T-helper 22 cell (primary cell): Measurements from ENCODE around the gene OCIAD1.
"Not testable (repeated sequence)": the region's sequence is repeated elsewhere in the genome, so short reads cannot be mapped to it uniquely, and the experiment has no call there.

ENCODE experiments used
- DNase-seq: peaks from one replicate; pipeline ENCODE4 v3.0.0-alpha.2; 2020; ENCODE audit warnings: low read depth

The OCIAD1 gene

GRCh38 chr4:48816971-48817370, 13.9 kb upstream of the OCIAD1 start:
- no peak for DNase-seq

GRCh38 chr4:48821431-48821830, 9.5 kb upstream of the OCIAD1 start:
- not testable (repeated sequence) for DNase-seq

DNA sequence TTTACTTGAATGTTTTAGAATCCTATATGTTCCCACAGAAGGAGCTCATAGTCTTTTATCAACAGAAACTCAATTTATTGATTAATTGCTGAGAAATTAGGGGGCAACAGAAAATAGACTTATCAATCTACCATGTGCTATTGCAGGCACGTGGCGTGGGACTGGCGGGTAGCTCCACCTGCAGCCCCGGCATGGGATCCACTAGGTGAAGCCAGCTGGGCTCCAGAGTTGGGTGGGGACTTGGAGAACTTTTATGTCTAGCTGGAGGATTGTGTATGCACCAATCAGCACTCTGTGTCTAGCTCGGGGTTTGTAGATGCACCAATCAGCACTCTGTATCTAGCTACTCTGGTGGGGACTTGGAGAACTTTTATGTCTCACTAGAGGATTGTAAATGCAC, 3.3 kb upstream of the OCIAD1 start:
- no peak for DNase-seq

- DNase-seq = no peak
These were observed 693 bp downstream of the OCIAD1 start for GRCh38 chr4:48831532-48832030.

GRCh38 chr4:48832571-48832970, 1.7 kb downstream of the OCIAD1 start:
- no peak for DNase-seq

DNA sequence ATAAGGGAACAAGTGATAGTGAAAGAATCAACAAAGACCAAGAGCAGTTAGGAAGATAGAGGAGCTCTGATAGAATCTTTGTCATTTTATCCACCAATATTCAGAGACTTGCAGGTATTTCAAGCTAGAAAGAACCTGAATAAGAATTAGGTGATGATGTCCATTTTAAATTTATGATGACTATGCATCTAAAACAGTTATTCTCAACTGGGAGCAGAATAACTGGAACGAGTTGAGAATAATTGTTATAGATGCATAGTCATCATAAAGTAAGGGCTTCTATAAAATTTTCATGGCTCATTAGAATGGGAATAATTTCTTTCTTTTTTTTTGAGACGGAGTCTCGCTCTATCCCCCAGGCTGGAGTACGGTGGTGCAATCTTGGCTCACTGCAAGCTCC, 5.8 kb downstream of the OCIAD1 start:
- DNase-seq = no peak

- DNase-seq = no peak
These were observed 10.3 kb downstream of the OCIAD1 start for GRCh38 chr4:48841045-48841827.

DNA sequence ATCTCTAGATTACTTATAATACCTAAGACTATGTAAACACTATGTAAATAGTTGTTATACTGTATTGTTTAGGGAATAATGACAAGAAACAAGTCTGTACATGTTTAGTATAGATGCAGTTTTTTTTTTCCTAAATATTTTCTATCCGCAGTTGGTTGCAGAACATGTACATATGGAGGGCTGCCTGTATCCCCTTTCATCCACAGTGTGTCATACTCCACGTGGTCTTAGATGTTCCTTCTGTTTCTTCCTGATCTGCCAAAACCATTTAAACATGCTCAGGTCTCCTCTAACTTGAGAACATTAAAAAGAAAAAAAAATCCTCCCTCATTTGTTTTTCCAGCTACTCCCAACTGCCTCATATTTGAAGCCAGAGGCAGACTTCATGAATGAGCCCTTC, 14.0 kb downstream of the OCIAD1 start:
- DNase-seq = no peak

DNA sequence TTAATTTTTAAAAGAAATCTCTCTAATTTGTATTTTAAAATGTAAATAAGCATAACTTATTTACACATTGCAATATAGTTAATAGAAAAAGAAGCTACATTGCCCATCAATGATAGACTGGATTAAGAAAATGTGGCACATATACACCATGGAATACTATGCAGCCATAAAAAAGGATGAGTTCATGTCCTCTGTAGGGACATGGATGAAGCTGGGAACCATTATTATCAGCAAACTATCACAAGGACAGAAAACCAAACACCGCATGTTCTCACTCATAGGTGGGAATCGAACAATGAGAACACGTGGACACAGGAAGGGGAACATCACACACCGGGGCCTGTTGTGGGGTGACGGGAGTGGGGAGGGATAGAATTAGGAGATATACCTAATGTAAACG, 17.9 kb downstream of the OCIAD1 start:
- not testable (repeated sequence) for DNase-seq

- DNase-seq = no peak
These were observed 20.8 kb downstream of the OCIAD1 start for GRCh38 chr4:48851651-48852050.

DNA sequence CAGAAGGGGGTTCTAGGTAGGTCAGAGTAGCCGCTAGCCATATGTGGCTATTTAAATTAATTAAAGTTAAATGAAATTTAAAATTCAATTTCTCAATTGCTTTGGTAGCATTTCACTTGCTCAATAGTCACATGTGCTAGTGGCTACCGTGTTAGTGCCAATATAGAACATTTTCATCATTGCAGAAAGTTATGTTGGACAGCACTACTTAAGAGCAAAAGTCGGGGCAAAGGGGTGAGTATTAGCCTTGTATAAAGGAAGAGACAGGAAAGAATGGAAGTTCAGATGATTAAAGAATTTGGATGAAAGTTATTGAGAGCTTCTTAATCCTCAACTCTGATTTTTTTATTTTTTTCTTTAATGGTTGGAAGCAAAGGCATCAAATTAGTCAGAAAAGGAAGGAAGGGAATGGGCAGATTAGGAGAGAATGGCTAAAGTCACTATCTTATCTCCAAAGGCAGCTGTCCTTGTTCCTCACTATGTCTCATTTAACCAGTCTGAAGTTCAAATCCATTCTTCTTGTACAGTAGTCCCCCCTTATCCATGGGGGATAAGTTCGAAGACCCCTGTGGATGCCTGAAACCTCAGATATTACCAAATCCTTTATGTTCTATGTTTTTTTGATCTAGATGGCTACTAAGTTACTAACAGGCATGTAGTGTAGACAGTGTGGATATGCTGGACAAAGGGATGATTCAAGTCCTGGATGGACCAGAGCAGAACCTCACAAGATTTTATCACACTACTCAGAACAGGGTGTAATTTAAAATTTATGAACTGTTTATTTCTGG, 22.9 kb downstream of the OCIAD1 start:
- no peak for DNase-seq

- DNase-seq = no peak
These were observed 23.5 kb downstream of the OCIAD1 start for GRCh38 chr4:48854395-48854683.

DNA sequence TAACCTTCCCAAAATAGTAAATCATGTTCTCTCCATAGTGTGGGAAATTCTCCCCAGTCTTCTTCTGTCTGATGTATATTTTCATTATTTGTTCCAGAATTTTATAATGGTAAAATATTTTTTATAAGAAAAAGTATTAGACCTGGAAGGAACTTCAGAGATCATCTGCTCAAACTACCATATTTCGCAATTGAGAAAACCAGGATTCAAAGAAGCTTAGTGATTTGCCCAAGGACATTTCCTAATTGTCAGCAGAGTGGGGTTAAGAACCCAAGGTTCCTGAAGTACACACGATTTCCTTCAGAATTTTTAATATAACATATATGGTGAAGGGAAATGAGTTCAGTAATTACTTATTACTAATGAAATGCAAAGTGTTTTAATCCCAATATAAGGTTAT, 24.1 kb downstream of the OCIAD1 start:
- DNase-seq = no peak

DNA sequence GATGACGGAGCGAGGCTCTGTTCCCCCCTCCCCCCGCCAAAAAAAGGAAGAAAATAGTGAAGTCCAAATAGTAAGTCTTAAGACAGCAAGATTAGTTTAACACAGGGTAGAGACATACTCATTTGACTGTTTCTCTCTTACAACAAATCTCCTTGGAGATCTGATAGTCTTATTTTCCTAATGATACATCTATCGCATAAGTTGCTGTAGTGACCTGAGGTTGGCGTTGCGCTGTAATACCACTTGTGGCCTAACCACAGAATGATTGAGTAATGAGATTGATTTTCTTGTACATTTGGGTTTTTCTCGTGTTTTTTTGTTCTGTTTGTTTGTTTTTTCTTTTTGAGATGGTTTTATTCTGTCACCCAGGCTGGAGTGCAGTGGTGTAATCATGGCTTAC, 27.2 kb downstream of the OCIAD1 start:
- no peak for DNase-seq

DNA sequence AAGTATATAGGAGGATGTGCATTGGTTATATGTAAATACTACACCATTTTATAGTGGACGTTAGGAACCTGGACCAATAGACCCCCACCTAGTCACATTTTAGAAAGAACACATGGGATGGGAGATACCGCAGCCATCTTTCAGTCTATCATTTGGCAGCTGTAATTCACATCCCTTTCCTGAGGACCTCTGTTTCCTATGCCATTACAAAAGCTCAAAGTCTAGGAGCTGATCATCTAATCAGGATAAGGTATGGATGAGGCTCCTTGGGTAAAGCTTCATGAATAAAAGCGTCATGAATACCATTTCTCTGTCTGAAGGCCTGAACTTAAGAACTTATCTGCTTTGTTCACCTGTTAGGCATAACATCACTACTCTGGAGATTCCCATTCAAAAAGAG, 31.1 kb downstream of the OCIAD1 start:
- DNase-seq = no peak

GRCh38 chr4:48862661-48863060, 31.8 kb downstream of the OCIAD1 start:
- DNase-seq = no peak

DNA sequence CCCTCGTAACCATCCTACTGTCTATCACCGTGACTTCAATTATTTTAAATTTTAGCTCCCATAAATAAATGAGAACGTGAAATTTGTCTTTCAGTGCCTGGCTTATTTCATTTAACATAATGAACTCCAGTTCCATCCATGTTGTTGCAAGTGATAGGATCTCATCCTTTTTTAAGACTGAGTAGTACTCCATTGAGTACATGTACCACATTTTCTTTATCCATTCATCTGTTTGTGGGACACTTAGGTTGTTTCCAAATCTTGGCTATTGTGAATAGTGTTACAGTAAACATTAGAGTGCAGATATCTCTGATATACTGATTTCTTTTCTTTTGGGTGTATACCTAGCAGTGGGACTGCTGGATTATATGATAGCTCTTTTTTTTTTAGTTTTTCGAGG, 32.8 kb downstream of the OCIAD1 start:
- DNase-seq = no peak

GRCh38 chr4:48864696-48865095, 33.8 kb downstream of the OCIAD1 start:
- DNase-seq = not testable (repeated sequence)

DNA sequence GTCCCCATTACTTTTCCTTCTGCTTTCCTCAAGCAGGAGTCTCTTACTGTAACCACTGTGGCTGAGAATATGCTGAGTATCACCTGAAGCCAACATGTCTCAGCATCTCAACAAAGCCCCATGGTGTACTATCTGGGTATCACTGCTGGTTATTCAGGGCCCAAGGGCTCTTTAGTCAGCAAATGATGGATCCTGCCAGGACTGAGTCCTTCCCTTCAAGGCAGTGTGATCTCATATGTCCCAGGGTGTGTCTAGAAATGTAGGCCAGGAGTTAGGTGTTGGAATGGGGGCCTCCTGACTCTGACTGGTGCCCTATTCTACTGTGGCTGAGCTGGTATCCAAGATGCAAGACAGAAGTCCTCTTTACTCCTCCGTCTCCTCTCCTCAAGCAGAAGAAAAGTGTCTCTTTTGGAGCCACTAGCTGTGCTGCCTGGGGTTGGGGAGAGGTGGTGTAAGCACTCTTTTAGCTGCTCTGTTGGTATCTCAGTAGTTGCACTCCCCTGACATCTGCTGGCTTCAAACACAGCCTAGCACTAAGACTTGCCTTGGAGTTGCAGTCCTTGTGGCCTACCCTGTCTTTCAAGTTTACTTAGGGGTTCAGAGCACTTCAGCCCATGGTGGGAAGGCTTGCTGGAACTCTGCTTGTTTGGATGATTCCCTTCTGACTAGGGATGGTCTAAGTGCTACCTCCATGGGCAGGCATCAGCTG, 47.1 kb downstream of the OCIAD1 start:
- DNase-seq = no peak

DNA sequence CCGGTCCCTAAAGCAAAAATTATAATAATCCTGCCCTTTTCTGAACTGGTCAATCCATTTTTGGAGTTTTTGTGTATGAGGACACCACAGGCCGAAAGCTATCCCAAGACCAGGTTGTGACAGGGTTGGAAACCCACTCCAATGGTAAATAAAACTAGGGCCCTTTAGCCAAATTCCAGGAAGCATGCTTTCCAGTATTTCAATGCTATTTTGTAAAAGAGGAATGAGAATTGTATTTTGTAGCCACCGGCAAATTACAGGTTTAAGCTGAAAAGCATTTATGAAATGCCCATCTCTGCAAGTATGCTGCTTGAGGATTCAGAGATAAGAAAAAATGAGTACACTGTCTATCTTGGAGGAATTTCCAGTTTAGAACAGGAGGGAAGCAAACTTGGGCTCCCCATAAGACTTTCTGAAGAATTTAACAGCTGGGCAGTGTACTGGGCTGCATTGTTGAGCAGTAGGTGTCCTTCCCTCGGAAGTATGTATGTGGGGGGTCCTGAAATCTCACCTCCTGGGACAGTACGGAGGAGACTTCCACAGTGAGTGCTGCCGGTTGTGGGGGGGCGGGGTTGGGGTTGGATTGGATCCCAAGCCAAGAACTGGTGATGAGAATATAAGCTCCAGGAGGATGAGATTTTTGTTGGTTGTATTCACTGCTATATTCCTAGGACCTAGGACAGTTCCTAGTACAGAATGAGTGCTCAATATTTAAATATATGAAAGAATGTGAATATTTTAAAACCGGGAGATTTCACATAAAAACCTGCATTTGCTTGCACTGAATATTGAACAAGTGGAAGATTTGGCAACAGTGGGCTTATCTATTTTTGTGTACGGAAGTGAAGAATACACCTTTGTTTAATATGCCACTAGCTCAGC, 48.9 kb downstream of the OCIAD1 start:
- DNase-seq = no peak

DNA sequence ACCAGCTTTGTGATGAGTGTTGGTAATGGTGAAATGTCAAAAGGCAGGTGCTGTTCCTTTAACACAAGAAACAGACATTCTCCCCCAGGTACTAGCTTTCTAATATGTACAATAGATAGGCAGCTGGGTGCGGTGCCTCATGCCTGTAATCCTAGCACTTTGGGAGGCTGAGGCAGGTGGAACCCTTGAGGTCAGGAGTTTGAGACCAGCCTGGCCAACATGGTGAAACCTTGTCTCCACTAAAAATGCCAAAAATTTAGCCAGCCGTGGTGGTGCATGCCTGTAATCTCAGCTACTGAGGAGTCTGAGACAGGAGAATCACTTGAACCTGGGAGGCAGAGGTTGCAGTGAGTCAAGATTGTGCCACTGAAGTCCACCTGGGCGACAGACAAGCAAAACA, 50.8 kb downstream of the OCIAD1 start:
- DNase-seq = not testable (repeated sequence)

DNA sequence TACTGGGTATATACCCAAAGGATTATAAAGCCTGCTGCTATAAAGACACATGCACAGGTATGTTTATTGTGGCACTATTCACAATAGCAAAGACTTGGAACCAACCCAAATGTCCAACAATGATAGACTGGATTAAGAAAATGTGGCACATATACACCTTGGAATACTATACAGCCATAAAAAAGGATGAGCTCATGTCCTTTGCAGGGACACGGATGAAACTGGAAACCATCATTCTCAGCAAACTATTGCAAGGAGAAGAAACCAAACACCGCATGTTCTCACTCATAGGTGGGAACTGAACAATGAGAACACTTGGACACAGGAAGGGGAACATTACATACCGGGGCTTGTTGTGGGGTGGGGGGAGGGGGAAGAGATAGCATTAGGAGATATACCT, 58.9 kb downstream of the OCIAD1 start:
- DNase-seq = not testable (repeated sequence)
